H9 (cell line): ENCODE measurements around the gene KRTAP20-2. TPM values are rescaled to one million over a fixed set of nuclear protein-coding genes. Genes with fewer than 3 reads are reported as not detected.

ENCODE experiments used
- DNase-seq: peaks from one replicate; pipeline ENCODE4 v3.0.0-alpha.2; 2017
- H2AFZ ChIP-seq: one replicate; pipeline ENCODE4 v1.6.1; 2013; ENCODE audit warnings: mild to moderate bottlenecking, low read length, control low read depth, moderate library complexity
- H2AK5ac ChIP-seq: 2 replicates; pipeline ENCODE4 v1.6.1; 2013; ENCODE audit warnings: low read length, control low read depth, mixed read lengths; ENCODE audit not compliant: insufficient read length
- H2BK120ac ChIP-seq: one replicate; pipeline ENCODE4 v1.6.1; 2013; ENCODE audit warnings: low read depth, mild to moderate bottlenecking, low read length, control low read depth, inconsistent platforms; ENCODE audit not compliant: poor library complexity, severe bottlenecking
- H2BK12ac ChIP-seq: 2 replicates; pipeline ENCODE4 v1.6.1; 2013; ENCODE audit warnings: low read length, control low read depth, mixed read lengths, low read depth; ENCODE audit not compliant: insufficient read length
- H2BK15ac ChIP-seq: 2 replicates; pipeline ENCODE4 v1.6.1; 2013; ENCODE audit warnings: low read depth, low read length, control low read depth
- H2BK20ac ChIP-seq: one replicate; pipeline ENCODE4 v1.6.1; 2013; ENCODE audit warnings: low read depth, mild to moderate bottlenecking, low read length, control low read depth, inconsistent platforms; ENCODE audit not compliant: poor library complexity, severe bottlenecking
- H2BK5ac ChIP-seq: 2 replicates; pipeline ENCODE4 v1.6.1; 2013; ENCODE audit warnings: low read length, control low read depth, mixed read lengths; ENCODE audit not compliant: insufficient read length
- H3K14ac ChIP-seq: 2 replicates; pipeline ENCODE4 v1.6.1; 2013; ENCODE audit warnings: low read length, control low read depth; ENCODE audit not compliant: insufficient read depth
- H3K18ac ChIP-seq: 2 replicates; pipeline ENCODE4 v1.6.1; 2013; ENCODE audit warnings: low read depth, mild to moderate bottlenecking, mixed read lengths, low read length, control low read depth; ENCODE audit not compliant: insufficient read length
- H3K23ac ChIP-seq: 2 replicates; pipeline ENCODE4 v1.6.1; 2013; ENCODE audit warnings: low read length, control low read depth, mixed read lengths, low read depth; ENCODE audit not compliant: insufficient read length
- H3K23me2 ChIP-seq: 2 replicates; pipeline ENCODE4 v1.6.1; 2013; ENCODE audit warnings: low read depth, mild to moderate bottlenecking, mixed read lengths, low read length, control low read depth; ENCODE audit not compliant: insufficient read length, poor library complexity, severe bottlenecking
- H3K27ac ChIP-seq: 2 replicates; pipeline ENCODE4 v1.5.1; 2013; ENCODE audit warnings: low read length, control low read depth, mixed read lengths, low read depth; ENCODE audit not compliant: insufficient read length
- H3K27me3 ChIP-seq: 2 replicates; pipeline ENCODE4 v1.6.1; 2013; ENCODE audit warnings: low read length, control low read depth, inconsistent platforms; ENCODE audit not compliant: insufficient read depth
- H3K4ac ChIP-seq: 2 replicates; pipeline ENCODE4 v1.6.1; 2013; ENCODE audit warnings: low read depth, mild to moderate bottlenecking, control low read depth, inconsistent platforms, low read length, moderate library complexity
- H3K4me1 ChIP-seq: 2 replicates; pipeline ENCODE4 v1.6.1; 2013; ENCODE audit warnings: low read length, control low read depth, inconsistent platforms; ENCODE audit not compliant: insufficient read depth
- H3K4me2 ChIP-seq: 2 replicates; pipeline ENCODE4 v1.6.1; 2013; ENCODE audit warnings: low read length, control low read depth, mixed read lengths; ENCODE audit not compliant: insufficient read length, insufficient read depth
- H3K56ac ChIP-seq: 2 replicates; pipeline ENCODE4 v1.6.1; 2013; ENCODE audit warnings: low read depth, mild to moderate bottlenecking, mixed read lengths, low read length, control low read depth; ENCODE audit not compliant: insufficient read length
- H3K79me1 ChIP-seq: 2 replicates; pipeline ENCODE4 v1.6.1; 2013; ENCODE audit warnings: low read depth, mild to moderate bottlenecking, moderate library complexity, low read length, control low read depth, inconsistent platforms; ENCODE audit not compliant: insufficient read depth, poor library complexity, severe bottlenecking
- H3K79me2 ChIP-seq: 2 replicates; pipeline ENCODE4 v1.6.1; 2013; ENCODE audit warnings: low read length, control low read depth, inconsistent platforms; ENCODE audit not compliant: insufficient read depth
- H3K9ac ChIP-seq: 2 replicates; pipeline ENCODE4 v1.6.1; 2013; ENCODE audit warnings: low read length, control low read depth, mixed read lengths; ENCODE audit not compliant: insufficient read length; ENCODE audit errors: extremely low read depth
- H3K9me3 ChIP-seq: one replicate; pipeline ENCODE4 v1.6.1; 2013; ENCODE audit warnings: low read depth, low read length, inconsistent platforms; ENCODE audit not compliant: control insufficient read depth
- H3T11ph ChIP-seq: one replicate; pipeline ENCODE4 v1.6.1; 2013; ENCODE audit warnings: mild to moderate bottlenecking, low read length, control low read depth, inconsistent platforms
- H4K20me1 ChIP-seq: one replicate; pipeline ENCODE4 v1.6.1; 2013; ENCODE audit not compliant: control insufficient read depth, insufficient read length, insufficient read depth
- H4K5ac ChIP-seq: 2 replicates; pipeline ENCODE4 v1.6.1; 2013; ENCODE audit warnings: low read depth, mild to moderate bottlenecking, mixed read lengths, low read length, control low read depth; ENCODE audit not compliant: insufficient read length
- H4K8ac ChIP-seq: replicated peaks from 2 replicates; pipeline ENCODE4 v1.6.1; 2013; ENCODE audit warnings: low read length, control low read depth, mixed read lengths, low read depth; ENCODE audit not compliant: insufficient read length
- H4K91ac ChIP-seq: 2 replicates; pipeline ENCODE4 v1.6.1; 2013; ENCODE audit warnings: low read depth, mild to moderate bottlenecking, moderate library complexity, mixed read lengths, low read length, control low read depth; ENCODE audit not compliant: insufficient read length
- H3K27ac Mint-ChIP-seq, 3 experiments: 2 replicates in 2 of 3; 3 replicates in 1 of 3; pipeline ENCODE4 v1.8.0; 2020 to 2021; ENCODE audit warnings: mixed read lengths in 3 of 3, mild to moderate bottlenecking in 1 of 3, moderate library complexity in 1 of 3
- H3K27me3 Mint-ChIP-seq: 2 replicates; pipeline ENCODE4 v1.8.0; 2021; ENCODE audit warnings: low read depth, mild to moderate bottlenecking, moderate library complexity, mixed read lengths
- H3K36me3 Mint-ChIP-seq, 3 experiments: 2 replicates in 2 of 3; 3 replicates in 1 of 3; pipeline ENCODE4 v1.8.0; 2020 to 2021; ENCODE audit warnings: low read depth in 3 of 3, mixed read lengths in 3 of 3; ENCODE audit not compliant: insufficient read depth in 1 of 3
- H3K4me1 Mint-ChIP-seq, 2 experiments: 2 replicates each; pipeline ENCODE4 v1.8.0; 2020; ENCODE audit warnings: mixed read lengths in 2 of 2
- H3K4me3 Mint-ChIP-seq, 2 experiments: 2 replicates in 1 of 2; 3 replicates in 1 of 2; pipeline ENCODE4 v1.8.0; 2020 to 2021; ENCODE audit warnings: mild to moderate bottlenecking in 2 of 2, mixed read lengths in 2 of 2, moderate library complexity in 1 of 2
- H3K9me3 Mint-ChIP-seq, 2 experiments: 2 replicates in 1 of 2; 3 replicates in 1 of 2; pipeline ENCODE4 v1.8.0; 2020; ENCODE audit warnings: mild to moderate bottlenecking in 2 of 2, mixed read lengths in 2 of 2, moderate library complexity in 1 of 2
- CTCF ChIP-seq: fragments of 200-600 bp; sonication (generic); conservative IDR thresholded peaks from 3 replicates; pipeline ENCODE4 v1.8.0; 2021; ENCODE audit warnings: antibody characterized with exemption, mild to moderate bottlenecking
- total RNA-seq: library from RNA; stranded (reverse); gene quantifications from 2 replicates; pipeline ENCODE4 v1.2.1, GENCODE V29; 2021

KRTAP20-2 gene
- total RNA-seq, 1 experiment from 2014 or later = not detected

GRCh38 chr21:30620080-30620479, 14.9 kb upstream of the KRTAP20-2 start:
- Histone ChIP-seq H2AFZ (no peak overlapping the region), H2BK12ac (no peak overlapping the region), H3K9ac (no peak overlapping the region), H2BK15ac (no peak overlapping the region), H3K4me2 (no peak overlapping the region), H2AK5ac (no peak overlapping the region), H2BK20ac (no peak overlapping the region), H3K23ac (no peak overlapping the region), H3K79me2 (no peaks in the 10 kb centered on the region), H3T11ph (no peak overlapping the region), H3K27me3 (no peaks in the 10 kb centered on the region), H2BK5ac (no peak overlapping the region), H3K23me2 (no peaks in the 10 kb centered on the region), H3K4me1 (no peaks in the 10 kb centered on the region), H3K18ac (no peak overlapping the region), H4K91ac (no peak overlapping the region), H4K20me1 (no peaks in the 10 kb centered on the region), H3K9me3 (no peaks in the 10 kb centered on the region), H3K27ac (no peak overlapping the region), H2BK120ac (no peak overlapping the region), H3K4ac (no peak overlapping the region), H4K5ac (no peak overlapping the region), H3K14ac (no peak overlapping the region), H4K8ac (no peak overlapping the region), H3K79me1 (no peaks in the 10 kb centered on the region), H3K56ac (no peak overlapping the region)
- no peak overlapping the region for H3K4me3 Mint-ChIP-seq
- no peak for TF ChIP-seq CTCF
- no peak for DNase-seq
- H3K9me3 Mint-ChIP-seq = peaks cover 11 to 32% of the 10 kb centered on the region in 2 experiments
- no peaks in the 10 kb centered on the region for H3K4me1 Mint-ChIP-seq
- peaks cover 1% of the 10 kb centered on the region for H3K27me3 Mint-ChIP-seq
- H3K27ac Mint-ChIP-seq = no peak overlapping the region
- peaks cover 6 to 25% (median 9%) of the 10 kb centered on the region in 3 experiments for H3K36me3 Mint-ChIP-seq
